SW480 (cell line): Measurements from ENCODE around the gene TNKS2.
"Not testable (repeated sequence)": the region's sequence is repeated elsewhere in the genome, so short reads cannot be mapped to it uniquely, and the experiment has no call there.

Experiments
- DNase-seq: peaks from one replicate; pipeline ENCODE4 v3.0.0-alpha.2; 2016; ENCODE audit warnings: low spot score

Gene TNKS2

DNA sequence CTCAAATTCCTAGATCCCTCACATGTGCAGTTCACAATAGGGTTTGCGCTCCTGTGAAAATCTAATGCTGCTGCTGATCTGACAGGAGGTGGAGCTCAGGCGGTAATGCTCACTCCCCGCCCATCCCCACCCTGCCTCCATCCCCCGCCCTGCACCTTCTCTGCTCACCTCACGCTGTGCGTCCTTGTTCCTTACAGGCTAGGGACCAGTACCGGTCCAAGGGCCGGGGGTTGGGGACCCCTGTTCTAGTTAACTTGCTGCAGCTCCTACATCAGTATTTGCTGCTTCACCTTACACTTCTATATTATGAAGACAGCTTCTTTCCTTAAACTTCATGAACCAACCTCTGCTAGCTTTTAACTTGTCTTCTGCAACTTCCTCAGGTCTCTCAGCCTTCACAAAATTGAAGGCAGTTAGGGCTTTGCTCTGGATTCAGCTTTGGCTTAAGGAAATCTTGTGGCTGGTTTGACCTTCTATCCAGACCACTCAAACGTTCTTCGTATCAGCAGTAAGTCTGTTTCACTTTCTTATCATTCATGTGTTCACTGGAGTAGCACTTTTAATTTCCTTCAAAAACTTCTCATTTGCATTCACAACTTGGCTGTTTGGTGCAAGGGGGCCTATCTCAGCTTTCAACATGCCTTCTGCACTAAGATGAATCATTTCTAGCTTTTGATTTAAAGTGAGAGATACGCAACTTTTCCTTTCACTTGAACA, 1.7 kb upstream of the TNKS2 start:
- peak; percentile 36 for DNase-seq

- DNase-seq, result no peak
Observed at GRCh38 chr10:91797048-91797690, 1.1 kb upstream of the TNKS2 start.

GRCh38 chr10:91798649-91799611, 704 bp downstream of the TNKS2 start:
- peak; percentile 56 for DNase-seq

DNA sequence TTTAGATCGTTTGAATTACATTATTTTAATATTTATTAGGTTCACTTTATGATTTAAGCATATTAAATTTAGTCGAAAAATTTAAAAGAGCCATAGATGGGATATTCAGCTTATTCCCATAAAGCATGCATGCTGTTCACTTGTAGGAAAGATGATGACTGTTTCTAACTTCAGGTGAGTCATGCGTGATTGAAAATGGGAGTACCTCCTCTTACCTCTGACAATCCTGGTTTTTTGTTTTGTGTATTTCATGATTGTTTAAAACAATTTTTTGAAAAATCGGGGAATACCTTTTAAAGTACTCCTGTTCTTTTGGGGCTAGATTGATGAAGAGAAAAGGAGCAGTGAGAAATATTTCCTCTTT, 1.4 kb downstream of the TNKS2 start:
- DNase-seq, result peak; percentile 33

DNA sequence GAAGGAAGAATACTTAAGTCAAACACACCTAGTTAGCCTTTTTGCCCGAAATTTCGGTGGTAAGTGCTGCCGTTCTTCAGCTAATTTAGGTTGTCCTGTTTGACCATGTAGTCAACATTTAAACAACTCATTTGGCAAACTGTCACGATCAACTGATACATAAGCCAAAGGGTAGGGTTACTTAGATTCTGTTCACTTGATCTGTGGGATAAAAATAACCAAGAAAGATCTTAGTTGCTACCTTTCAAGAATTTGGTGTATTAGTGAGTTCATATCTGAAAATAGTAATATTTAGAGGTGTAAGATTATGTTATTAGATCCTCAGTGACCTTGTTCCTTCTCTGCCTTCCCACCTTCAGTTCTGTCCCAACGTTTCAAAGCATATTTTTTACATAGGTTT, 2.0 kb downstream of the TNKS2 start:
- no peak for DNase-seq

DNA sequence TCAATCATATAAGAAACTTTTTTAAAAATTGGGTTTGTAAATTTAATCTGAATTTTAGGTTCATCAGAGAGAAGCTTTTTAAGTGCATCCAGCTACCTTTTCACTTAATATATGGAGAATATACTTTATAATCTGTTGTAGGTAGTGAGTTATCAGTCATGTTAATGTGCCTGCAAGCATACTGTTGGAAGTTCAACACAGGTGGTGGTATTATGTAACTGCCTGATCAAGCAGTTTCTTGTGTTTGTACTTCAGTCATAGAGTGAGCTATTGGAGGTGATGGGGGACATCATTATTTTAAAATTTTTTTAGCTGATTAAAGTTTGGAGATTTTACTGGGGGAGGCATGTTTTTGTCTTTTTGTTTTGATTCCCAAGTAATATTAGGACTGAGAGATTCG, 2.5 kb downstream of the TNKS2 start:
- DNase-seq, result no peak

- no peak for DNase-seq
Observed at GRCh38 chr10:91803386-91804125, 5.3 kb downstream of the TNKS2 start.

GRCh38 chr10:91804126-91804510, 5.9 kb downstream of the TNKS2 start:
- no peak for DNase-seq

DNA sequence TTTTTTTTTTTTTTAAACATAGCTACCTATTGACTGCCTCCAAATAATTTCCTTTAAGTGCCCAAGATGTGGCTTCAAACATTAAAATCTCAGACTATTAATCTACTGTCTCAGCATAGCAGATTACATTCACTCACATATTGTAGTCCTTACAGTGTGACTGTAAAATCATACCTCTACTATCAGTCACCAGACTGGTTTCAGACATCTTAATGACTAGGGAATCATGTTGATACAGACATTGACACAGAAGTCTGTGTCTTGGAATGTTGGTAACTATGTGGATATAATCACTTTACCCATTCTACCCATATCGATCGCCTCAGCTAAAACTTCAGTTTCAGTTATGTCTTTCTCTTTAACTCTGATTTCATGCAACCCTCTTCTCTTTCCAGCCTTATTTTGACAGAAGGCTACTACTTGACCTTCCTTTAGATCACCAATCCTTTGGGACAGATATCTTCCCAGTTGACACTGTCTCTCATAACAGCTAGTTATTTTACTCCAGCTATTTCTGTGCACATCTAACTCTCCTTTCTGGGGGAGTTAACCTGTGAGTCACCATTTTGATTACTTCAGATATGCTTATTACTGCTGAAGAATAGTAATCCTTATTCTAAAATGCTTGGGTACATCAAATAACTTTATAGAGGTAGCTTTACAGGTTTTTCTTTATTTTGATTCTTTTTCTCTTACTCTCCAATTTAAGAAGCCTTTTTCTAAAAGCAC, 7.0 kb downstream of the TNKS2 start:
- DNase-seq, result no peak

- DNase-seq, result not testable (repeated sequence)
Observed at GRCh38 chr10:91807264-91807663, 9.0 kb downstream of the TNKS2 start.

DNA sequence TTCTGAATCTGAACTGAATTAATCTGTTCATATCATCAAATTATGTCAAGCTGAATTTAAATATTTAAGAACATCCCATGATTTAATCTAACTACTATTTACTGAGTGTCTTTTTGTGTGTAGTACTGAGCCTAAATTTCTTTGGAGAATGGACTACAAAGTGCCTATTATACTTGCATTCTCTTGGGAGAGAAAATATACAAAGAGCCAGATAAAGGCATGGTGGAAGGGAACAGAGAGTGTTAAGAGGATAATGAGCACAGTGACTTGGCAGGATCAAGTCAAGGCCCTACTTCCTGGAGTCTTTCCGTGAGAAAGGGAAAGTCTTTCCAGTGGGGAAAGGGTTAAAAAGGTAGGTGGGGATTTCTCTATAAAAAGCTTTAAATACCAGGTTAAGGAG, 15.0 kb downstream of the TNKS2 start:
- no peak for DNase-seq

- DNase-seq, result no peak
Observed at GRCh38 chr10:91816981-91817380, 18.8 kb downstream of the TNKS2 start.

DNA sequence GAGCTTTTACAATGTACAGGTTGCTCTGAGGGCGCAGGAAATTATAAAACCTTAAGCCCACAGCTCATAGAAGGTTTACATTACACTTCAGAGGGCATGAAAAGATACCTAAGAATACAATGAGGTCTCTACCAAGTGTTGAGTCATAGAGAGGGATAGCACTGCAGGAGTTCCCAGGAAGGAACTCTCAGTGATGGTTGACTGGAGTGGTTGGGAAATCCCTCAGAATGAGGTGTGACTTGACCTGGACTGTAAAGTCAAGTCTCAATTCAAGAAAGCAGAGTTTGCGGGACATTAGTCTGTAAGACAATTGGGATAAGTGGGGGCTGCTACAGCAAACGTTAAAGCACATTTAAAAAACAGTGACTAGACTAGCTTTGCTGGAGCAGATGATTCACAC, 21.9 kb downstream of the TNKS2 start:
- DNase-seq, result no peak

DNA sequence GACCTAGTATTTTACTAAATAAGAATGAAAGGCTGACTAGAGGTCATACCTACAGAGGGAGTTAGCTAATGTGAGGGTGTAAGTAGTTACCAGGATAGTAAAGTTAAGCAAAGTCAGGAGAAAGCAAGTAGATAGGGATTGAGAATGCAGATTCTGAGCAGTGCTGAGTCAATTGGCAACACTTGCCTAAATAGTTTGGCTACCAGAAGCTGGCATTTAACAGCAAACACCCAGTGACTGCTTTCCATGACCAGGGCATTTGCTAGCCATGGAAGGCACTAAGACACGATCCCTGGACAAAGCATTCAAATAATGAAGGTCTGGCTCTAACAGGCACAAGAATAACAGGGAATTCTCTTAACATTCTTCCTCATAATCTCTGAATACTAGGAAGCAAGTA, 25.9 kb downstream of the TNKS2 start:
- DNase-seq, result no peak

- DNase-seq, result no peak
Observed at GRCh38 chr10:91829268-91829667, 31.0 kb downstream of the TNKS2 start.

DNA sequence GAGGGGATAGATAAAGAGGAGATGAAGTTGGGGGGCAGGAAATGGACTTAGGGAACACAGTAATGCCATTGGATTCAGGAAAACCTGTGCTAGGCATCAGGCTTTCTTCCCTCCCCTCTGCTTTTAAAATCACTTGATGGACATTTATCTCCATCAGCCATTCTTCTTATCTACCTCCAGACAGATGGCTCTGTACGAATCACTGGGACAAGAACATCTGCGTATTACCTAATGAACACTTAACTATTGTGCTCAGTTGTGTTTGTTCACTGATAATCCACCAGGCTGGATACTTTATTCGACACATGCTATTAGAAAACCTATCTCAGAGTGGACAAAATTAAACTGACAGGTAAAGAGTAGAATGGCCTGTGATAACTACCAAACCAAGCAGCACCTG, 40.0 kb downstream of the TNKS2 start:
- no peak for DNase-seq

GRCh38 chr10:91843083-91843482, 44.9 kb downstream of the TNKS2 start:
- DNase-seq, result no peak

DNA sequence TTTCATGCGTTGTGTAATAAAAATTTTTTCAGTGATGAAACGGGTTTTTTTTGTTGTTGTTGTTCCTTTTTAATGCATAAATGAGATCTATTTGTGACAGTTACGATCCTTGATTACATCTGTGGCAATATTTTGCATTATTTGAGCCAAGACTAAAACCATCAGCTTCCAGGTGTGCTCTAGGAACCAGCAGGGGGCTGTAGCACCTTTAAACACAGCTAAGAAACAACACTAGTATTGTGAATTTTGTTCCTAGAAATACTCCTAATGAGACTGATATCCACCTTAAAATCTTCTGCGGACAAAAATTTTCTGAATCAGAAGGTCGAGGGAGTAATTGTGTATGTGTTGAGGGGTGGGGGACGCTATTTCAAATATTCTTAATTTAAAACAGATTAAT, 58.4 kb downstream of the TNKS2 start:
- peak; percentile 3 for DNase-seq

- no peak for DNase-seq
Observed at GRCh38 chr10:91860885-91861284, 62.7 kb downstream of the TNKS2 start.

DNA sequence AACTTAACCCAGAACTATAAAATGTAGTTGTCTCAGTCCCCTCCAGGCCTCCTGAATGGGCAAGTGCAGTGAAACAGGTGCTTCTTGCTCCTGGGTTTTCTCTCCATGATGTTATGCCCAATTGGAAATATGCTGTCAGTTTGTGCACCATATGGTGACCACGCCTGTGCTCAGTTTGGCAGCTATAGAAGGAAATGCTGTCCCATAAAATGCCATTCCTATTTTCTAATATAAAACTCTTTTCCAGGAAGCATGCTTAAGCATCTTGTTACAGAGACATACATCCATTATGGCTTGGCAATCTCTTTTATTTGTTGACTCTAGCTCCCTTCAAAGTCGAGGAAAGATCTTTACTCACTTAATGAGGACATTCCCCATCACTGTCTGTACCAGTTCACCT, 65.9 kb downstream of the TNKS2 start:
- no peak for DNase-seq

DNA sequence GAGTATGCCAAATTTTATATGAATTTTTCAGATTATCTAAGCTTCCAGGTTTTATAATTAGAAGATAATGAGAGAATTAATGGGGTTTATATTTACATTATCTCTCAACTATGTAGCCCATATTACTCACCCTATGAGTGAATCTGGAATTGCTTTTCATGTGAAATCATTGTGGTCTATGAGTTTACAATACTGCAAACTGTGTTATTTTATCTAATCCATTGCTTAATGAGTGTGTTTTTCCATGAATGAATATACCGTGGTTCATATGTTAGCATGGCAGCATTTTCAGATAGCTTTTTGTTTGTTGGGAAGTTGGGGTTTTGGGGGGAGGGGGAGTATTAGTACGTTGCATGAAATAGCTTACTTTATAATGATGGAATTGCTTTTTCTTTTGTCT, 66.5 kb downstream of the TNKS2 start:
- no peak for DNase-seq
